Neural cell (in vitro differentiated cells): ENCODE data around the gene RRP15. TPM values are rescaled to one million over a fixed set of nuclear protein-coding genes. Genes with fewer than 3 reads are reported as not detected.

Experiments
- H2AFZ ChIP-seq: fragments of 200-600, 300-800 bp; sonication (generic), shearing (Covaris generic); 2 replicates; pipeline ENCODE4 v1.6.0; 2014; ENCODE audit warnings: low read depth, mild to moderate bottlenecking, antibody characterized with exemption, low read length, moderate library complexity
- H3F3A ChIP-seq: fragments of 200-600 bp; shearing (Covaris generic); 2 replicates; pipeline ENCODE4 v1.6.1; 2016; ENCODE audit warnings: mild to moderate bottlenecking, moderate library complexity, mixed read lengths, antibody characterized with exemption, low read length; ENCODE audit not compliant: insufficient read depth, poor library complexity, severe bottlenecking
- H3K27ac ChIP-seq: fragments of 200-600, 300-800 bp; sonication (generic), shearing (Covaris generic); 2 replicates; pipeline ENCODE4 v1.5.1; 2014; ENCODE audit warnings: mild to moderate bottlenecking, low read length, moderate library complexity
- H3K27me3 ChIP-seq: fragments of 300-800, 200-600 bp; sonication (generic), shearing (Covaris generic); 2 replicates; pipeline ENCODE4 v1.6.0; 2014; ENCODE audit warnings: mild to moderate bottlenecking, low read depth, low read length, moderate library complexity; ENCODE audit not compliant: insufficient read depth
- H3K36me3 ChIP-seq: fragments of 300-800, 200-600 bp; sonication (generic), shearing (Covaris generic); 2 replicates; pipeline ENCODE4 v1.5.1; 2014; ENCODE audit warnings: mild to moderate bottlenecking, antibody characterized with exemption, low read length, moderate library complexity; ENCODE audit not compliant: insufficient read depth
- H3K4me2 ChIP-seq: fragments of 300-800, 200-600 bp; sonication (generic), shearing (Covaris generic); 2 replicates; pipeline ENCODE4 v1.6.0; 2014; ENCODE audit warnings: mild to moderate bottlenecking, low read length
- H3K4me3 ChIP-seq: fragments of 300-800, 200-600 bp; sonication (generic), shearing (Covaris generic); 2 replicates; pipeline ENCODE4 v1.5.1; 2014; ENCODE audit warnings: mild to moderate bottlenecking, low read length, moderate library complexity
- H3K79me2 ChIP-seq: fragments of 200-600 bp; shearing (Covaris generic); replicated peaks from 2 replicates; pipeline ENCODE4 v1.6.0; 2014; ENCODE audit warnings: mild to moderate bottlenecking, low read length, moderate library complexity; ENCODE audit not compliant: insufficient read depth
- H3K9ac ChIP-seq: fragments of 300-800, 200-600 bp; sonication (generic), shearing (Covaris generic); 2 replicates; pipeline ENCODE4 v1.6.1; 2016; ENCODE audit warnings: mild to moderate bottlenecking, low read length, mixed read lengths
- H3K9me2 ChIP-seq: fragments of 200-600 bp; shearing (Covaris generic); 2 replicates; pipeline ENCODE4 v1.6.1; 2016; ENCODE audit warnings: mild to moderate bottlenecking, low read length, mixed read lengths; ENCODE audit not compliant: insufficient read depth
- H3K9me3 ChIP-seq: fragments of 200-600, 300-800 bp; sonication (generic), shearing (Covaris generic); 2 replicates; pipeline ENCODE4 v1.6.1; 2016; ENCODE audit warnings: mild to moderate bottlenecking, mixed run types, low read length, moderate library complexity, mixed read lengths
- H4K20me1 ChIP-seq: fragments of 200-600 bp; shearing (Covaris generic); 2 replicates; pipeline ENCODE4 v1.6.1; 2016; ENCODE audit warnings: mild to moderate bottlenecking, mixed run types; ENCODE audit not compliant: insufficient read depth
- CTCF ChIP-seq: fragments of 450-650 bp; IDR thresholded peaks from 2 replicates; pipeline ENCODE4 v1.5.1; 2014; ENCODE audit warnings: antibody characterized with exemption, mild to moderate bottlenecking, moderate library complexity; ENCODE audit not compliant: poor library complexity, severe bottlenecking
- EP300 ChIP-seq: fragments of 450-650 bp; conservative IDR thresholded peaks from 2 replicates; pipeline ENCODE4 v1.6.1; 2014; ENCODE audit warnings: antibody characterized with exemption, mild to moderate bottlenecking, moderate library complexity; ENCODE audit not compliant: poor library complexity, severe bottlenecking
- EZH2 ChIP-seq: fragments of 200-600, 300-800 bp; shearing (Covaris generic), sonication (generic); IDR thresholded peaks from 2 replicates; pipeline ENCODE4 v1.6.1; 2014; ENCODE audit warnings: antibody characterized with exemption, low read length, borderline replicate concordance, mild to moderate bottlenecking; ENCODE audit not compliant: insufficient read depth, poor library complexity, severe bottlenecking
- MXI1 ChIP-seq: fragments of 450-650 bp; conservative IDR thresholded peaks from 2 replicates; pipeline ENCODE4 v1.6.1; 2014; ENCODE audit warnings: antibody characterized with exemption, mild to moderate bottlenecking; ENCODE audit not compliant: poor library complexity, severe bottlenecking
- POLR2AphosphoS5 ChIP-seq: IDR thresholded peaks from 2 replicates; pipeline ENCODE4 v1.6.1; 2012
- RAD21 ChIP-seq: fragments of 450-650 bp; conservative IDR thresholded peaks from 2 replicates; pipeline ENCODE4 v1.6.1; 2014; ENCODE audit warnings: antibody characterized with exemption, mild to moderate bottlenecking, moderate library complexity
- REST ChIP-seq: IDR thresholded peaks from 2 replicates; pipeline ENCODE4 v1.6.1; 2012; ENCODE audit warnings: borderline replicate concordance
- SMC3 ChIP-seq: fragments of 450-650 bp; conservative IDR thresholded peaks from 2 replicates; pipeline ENCODE4 v1.6.1; 2014; ENCODE audit warnings: antibody characterized with exemption, mild to moderate bottlenecking, moderate library complexity; ENCODE audit not compliant: poor library complexity
- TAF1 ChIP-seq: IDR thresholded peaks from 2 replicates; pipeline ENCODE4 v1.6.1; 2012; ENCODE audit warnings: low read depth
- polyA plus RNA-seq: library from polyadenylated mRNA; depleted of rRNA; stranded (reverse); fragments of >200 nt; gene quantifications from 2 replicates; pipeline ENCODE4 v1.2.3, GENCODE V29; 2014

The RRP15 gene
- polyA plus RNA-seq, 1 donor from 2014 or later, result 5.4 TPM

GRCh38 chr1:218352075-218352438, 67.0 kb downstream of the RRP15 start (continued):
- TF ChIP-seq REST, result no peak
- no peak for TF ChIP-seq EZH2

- Histone ChIP-seq H2AFZ (no peak overlapping the region), H3K9ac (no peak overlapping the region), H3K4me2 (no peak overlapping the region), H3K79me2 (no peaks in the 10 kb centered on the region), H3F3A (no peaks in the 10 kb centered on the region), H3K27ac (no peak overlapping the region), H3K9me2 (no peaks in the 10 kb centered on the region), H3K9me3 (no peaks in the 10 kb centered on the region), H3K27me3 (no peaks in the 10 kb centered on the region), H3K4me3 (no peak overlapping the region), H4K20me1 (no peaks in the 10 kb centered on the region), H3K36me3 (no peaks in the 10 kb centered on the region)
- TF ChIP-seq TAF1 (no peak), RAD21 (no peak), EP300 (no peak), POLR2AphosphoS5 (no peak), CTCF (no peak), EZH2 (no peak), MXI1 (no peak), REST (no peak), SMC3 (no peak)
Measured at GRCh38 chr1:218353656-218354055, 68.6 kb downstream of the RRP15 start.
